Fibroblast of skin of right quadriceps (primary cell): ENCODE results near the gene JUP.

Experiments used
- DNase-seq: peaks from one replicate; pipeline ENCODE4 v3.0.0-alpha.2; 2013

Gene JUP

DNA sequence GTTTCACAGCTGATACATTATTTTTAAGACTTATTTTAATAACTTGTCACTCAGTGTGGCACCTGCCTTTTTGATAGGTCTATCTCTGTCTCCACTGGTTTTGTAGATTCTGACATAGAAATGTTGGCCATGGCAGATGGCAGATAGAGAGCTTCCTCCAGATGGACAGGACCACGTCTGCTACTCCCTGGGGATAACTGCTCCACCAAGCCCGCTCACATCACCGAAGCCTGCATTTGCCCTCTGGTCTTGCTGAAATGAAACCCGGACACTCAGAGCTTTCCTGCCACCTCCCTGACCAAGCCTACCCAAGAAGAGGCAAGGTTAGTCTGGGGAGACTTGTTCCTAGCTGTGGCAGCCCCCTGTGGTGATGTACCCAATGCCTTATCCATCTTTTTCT, 35.6 kb downstream of the JUP start:
- DNase-seq: no peak

DNA sequence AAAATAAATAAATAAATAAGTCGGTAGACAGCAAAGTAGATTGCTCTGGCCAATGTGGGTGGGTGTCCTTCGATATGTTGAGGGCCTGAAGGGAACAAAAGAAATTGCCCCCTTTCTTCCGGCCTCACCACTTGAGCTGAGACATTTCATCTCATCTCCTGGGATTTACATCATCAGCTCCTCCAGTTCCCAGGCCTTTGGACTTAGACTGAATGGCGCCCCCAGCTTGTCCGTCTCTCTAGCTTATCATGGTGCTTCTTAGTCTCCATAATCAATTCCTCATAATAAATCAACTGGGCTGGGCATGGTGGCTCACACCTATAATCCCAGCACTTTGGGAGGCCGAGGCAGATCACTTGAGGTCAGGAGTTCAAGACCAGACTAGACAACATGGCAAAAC, 38.2 kb downstream of the JUP start:
- DNase-seq: no peak

DNA sequence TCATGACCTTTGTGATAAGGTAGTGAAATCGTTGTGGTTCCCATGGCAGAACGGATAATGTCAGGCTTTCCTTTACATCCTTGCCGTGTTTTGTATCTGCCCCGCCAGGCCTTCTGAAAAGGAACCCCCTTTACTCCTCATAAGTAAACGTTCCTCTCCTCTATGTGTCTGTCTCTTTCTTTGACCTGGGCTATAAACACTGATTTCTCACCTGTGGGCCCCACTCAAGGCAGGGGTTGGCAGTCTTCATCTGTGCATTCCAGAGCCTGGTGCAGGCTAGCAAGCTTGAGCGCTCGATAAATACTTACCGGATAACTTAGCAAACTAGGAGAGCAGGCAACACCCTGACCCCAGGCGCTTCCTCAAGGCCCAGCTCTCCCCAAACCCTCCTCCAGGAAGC, 44.8 kb downstream of the JUP start:
- no peak for DNase-seq

- DNase-seq: no peak
Measured at GRCh38 chr17:41740506-41740905, 46.0 kb downstream of the JUP start.

- peak; percentile 47 for DNase-seq
Measured at GRCh38 chr17:41739661-41740352, 46.7 kb downstream of the JUP start.

DNA sequence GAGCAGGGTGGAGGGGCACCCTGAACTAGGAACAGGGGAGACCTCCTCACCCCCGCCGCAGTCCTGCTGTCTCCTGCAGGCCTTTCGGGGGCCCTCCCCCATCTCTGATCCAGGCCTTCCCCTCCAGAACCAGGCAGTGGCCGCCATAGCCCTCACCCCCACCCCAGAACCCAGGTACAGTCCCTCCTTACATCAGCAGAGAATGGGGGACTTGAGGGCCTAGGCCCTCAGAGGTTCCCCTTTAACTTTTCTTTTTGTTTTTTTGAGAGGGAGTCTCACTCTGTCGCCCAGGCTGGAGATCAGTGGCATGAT, 47.8 kb downstream of the JUP start:
- no peak for DNase-seq

DNA sequence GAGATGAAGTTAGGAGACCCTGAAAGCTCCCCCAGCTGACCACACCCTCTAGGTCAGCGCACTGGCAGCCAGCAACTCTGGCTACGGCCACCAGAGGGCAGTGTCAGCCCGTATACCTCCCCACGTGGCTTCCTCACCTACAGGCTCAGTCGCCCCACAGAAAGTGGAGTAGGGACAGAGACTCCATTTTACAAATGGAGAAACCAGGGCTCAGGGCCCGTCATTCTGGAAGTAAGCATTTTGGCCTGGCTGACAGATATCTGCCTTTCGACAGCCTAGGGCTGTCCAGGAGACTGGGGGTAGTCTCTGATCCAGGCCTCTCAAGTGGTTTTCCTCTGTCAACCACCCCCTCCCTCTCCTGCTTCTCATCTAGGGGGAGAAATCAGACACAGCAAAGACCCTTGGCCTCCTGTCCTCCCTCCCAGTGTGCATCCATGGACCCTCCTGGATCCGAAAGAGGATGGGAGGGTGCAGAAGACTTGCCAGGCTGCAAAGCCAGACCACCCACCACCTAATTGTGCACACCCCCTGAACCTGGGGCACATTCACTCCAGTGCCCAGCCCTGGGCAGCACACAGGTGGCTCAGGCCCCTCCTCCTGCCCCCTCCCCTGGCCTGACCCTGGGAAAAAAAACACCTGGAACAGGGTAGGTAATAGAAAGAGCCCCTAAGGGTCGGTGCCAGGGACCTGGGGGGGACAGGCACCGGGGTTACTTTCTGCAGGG, 48.3 kb downstream of the JUP start:
- DNase-seq: peak; percentile 72

- no peak for DNase-seq
Measured at GRCh38 chr17:41737680-41738023, 48.9 kb downstream of the JUP start.

DNA sequence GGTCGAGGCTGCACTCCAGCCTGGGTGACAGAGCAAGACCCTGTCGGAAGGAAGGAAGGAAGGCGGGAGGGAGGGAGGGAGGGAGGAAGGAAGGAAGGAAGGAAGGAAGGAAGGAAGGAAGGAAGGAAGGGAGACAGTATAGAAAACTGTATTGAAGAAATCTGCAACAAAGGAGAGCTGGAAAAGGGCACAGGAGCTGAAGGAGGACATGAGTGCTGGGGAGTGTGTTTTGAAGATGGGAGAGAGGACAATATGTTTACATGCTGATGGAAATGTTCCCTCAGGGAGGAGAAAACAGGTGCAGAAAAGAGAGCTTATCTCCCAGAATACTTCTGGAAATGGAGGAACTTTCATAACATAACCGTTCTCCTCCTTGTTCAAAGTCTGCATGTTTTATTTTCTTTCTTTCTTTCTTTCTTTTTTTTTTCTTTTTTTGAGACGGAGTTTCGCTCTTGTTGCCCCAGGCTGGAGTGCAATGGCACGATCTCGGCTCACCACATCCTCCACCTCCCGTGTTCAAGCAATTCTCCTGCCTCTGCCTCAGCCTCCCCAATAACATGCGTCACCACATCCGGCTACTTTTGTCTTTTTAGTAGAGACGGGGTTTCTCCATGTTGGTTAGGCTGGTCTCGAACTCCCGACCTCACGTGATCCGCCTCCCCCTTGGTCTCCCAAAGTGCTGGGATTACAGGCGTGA, 49.4 kb downstream of the JUP start:
- DNase-seq: no peak

- no peak for DNase-seq
Measured at GRCh38 chr17:41735744-41736143, 50.8 kb downstream of the JUP start.

DNA sequence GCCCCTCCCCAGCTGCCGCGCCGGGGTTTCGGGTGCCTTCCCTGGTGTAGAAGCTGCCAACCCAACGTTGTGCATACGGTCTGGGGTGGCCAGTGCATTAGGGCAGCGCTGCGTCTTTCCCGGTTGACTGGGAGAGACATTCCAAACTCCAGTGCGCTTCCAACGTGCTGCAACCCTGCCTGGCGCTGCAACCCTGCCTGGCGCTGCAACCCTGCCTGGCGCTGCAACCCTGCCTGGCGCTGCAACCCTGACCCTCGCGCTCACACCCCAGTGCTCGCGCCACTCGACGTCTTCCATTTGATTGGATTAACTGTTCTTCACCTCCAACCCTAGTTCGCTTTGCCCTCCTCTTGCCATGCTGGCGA, 51.6 kb downstream of the JUP start:
- no peak for DNase-seq

DNA sequence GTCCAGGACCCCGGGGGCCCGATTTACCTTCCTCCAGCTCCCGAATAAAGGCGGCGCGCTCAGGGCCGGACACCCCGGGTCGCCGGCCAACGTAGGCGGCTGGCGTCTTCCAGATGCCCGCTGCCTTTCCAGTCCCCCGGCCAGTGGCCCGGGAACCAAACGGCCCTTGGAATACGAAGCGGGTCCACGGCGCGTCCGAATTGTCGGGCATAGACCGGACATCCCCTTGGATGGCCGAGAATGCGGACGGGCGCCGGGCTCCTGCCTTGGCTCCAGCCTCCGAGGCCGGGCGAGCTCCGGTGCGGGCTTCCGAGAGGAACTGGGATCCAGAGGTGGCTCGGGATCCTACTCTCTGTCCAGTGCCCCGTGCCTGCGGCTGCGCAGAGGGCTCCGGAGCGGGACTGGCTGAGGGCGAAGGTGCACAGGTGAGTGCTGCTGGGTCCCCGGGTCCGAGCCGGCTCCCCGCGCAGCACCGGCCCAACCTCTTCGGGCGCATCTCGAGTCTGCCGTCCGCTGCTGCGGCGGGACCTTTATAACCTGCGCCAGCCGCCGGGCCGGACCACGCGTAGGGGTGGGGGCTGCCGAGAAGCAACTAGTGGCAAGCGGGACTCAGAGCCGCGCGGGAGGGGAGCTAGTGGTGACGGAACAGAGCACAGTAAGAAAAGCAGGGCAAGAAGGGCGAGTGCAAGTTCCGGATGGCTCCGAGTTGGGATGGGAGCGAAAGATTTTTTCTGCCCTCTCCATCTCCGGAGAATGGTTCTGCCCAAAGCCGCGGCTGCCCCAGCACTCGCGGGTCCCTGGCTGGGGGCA, 52.2 kb downstream of the JUP start, which contains the start of gene HAP1:
Gene HAP1 (minus strand): TSS at position 505 of the 810 bp plus-strand sequence. CDS start 9 bp downstream, at position 496.
- DNase-seq: peak; percentile 11

- DNase-seq: no peak
Measured at GRCh38 chr17:41733348-41734138, 53.0 kb downstream of the JUP start.

DNA sequence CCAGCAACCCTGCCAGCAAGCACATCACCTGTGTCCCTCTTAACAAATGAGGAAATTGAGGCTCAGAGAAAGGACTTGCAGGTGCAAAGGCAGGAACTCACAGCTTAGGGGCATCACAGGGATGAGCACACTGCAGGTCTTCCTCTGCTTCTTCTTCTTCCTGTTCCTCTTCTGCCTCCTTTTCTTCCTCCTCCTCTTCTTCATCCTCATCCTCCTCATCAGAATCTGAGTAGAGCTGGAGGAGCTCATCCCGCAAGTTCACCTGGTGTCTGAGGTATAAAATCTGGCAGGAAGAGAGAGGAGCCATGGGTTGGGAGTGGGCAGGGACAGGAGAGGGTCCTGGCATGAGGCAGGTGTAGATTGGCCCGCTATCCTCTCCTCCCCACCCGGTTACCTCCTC, 54.7 kb downstream of the JUP start:
- DNase-seq: no peak

GRCh38 chr17:41730479-41730878, 56.0 kb downstream of the JUP start:
- no peak for DNase-seq

GRCh38 chr17:41728056-41728455, 58.5 kb downstream of the JUP start:
- DNase-seq: no peak

GRCh38 chr17:41725134-41725533, 61.4 kb downstream of the JUP start:
- DNase-seq: no peak

DNA sequence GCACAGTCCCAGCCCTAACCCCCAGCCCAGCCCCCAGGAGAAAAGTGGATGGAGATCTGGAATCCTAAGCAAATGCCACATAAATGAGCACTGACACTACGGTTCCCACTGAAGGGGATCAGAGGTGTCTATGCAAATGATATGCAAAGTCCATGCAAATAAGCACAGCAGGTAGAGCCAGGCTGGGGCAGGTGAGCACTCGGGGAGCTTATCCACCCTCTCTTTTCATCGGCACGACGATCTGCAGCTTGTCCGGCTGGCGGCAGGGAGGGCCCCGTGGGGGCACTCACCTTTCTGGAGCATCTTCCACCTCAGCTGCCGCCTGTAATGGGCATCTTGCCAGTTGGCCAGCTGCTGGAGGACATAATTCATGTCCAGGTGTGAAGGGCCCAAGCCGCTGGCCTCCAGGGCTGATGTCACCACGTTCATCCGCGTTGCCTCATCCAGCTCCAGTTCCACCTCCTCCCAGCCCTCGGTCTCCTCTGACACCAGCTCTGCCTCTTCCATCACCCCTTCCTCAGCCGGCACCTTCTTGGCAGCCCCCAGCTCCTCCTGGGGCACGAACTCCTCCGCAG, 61.9 kb downstream of the JUP start:
- DNase-seq: no peak

DNA sequence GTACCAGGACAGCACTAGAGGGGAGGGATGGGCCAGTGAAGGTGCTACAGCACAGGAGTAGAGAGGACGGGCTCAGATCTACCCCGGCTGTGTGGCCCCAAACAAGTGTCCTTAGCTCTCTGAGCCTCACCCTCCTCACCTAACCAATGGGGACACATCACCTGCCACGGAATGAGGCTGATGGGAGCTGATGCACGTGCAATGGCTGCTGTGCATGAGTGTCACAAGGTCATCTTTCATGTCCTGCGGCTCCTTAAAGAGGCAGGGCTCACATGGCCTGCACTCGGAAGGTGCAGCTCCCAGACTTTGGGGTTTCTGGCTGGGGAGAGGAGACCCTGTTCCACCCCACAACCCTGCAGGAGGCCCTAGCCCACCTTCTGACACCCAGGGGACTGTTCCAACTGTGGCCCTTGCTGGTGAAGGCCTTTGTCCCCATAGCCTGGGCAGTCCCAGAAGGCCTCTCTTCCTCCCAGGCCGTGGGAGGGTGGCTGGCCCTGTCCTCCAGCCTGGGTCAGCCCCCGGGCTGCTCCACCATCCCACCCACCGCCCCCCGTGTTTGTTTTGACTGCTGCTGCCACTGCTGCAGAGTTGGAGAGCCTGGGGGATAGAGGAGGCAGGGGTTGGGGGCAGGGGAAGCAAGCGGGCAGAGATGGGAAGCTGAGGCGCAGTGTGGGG, 62.6 kb downstream of the JUP start:
- DNase-seq: no peak

GRCh38 chr17:41722231-41722630, 64.3 kb downstream of the JUP start:
- DNase-seq: no peak

GRCh38 chr17:41718287-41718645, 68.2 kb downstream of the JUP start:
- DNase-seq: no peak
